PFSK-1 (cell line): ENCODE measurements around the gene DNAH10. TPM values are rescaled to one million over a fixed set of nuclear protein-coding genes. Genes with fewer than 3 reads are reported as not detected.

ENCODE experiments used
- FOXP2 ChIP-seq: optimal IDR thresholded peaks from 2 replicates; pipeline ENCODE3; 2011; ENCODE audit warnings: borderline replicate concordance, control low read depth, inconsistent platforms; ENCODE audit not compliant: insufficient read depth; ENCODE audit errors: extremely low read length, extremely low read depth
- POLR2AphosphoS5 ChIP-seq: IDR thresholded peaks from 2 replicates; pipeline ENCODE4 v1.6.1; 2012; ENCODE audit warnings: low read depth, mild to moderate bottlenecking, control low read depth, low read length, moderate library complexity
- SIN3A ChIP-seq: IDR thresholded peaks from 2 replicates; pipeline ENCODE4 v1.6.1; 2012; ENCODE audit warnings: mild to moderate bottlenecking, low read length, moderate library complexity, borderline replicate concordance; ENCODE audit not compliant: insufficient read depth
- TAF1 ChIP-seq: IDR thresholded peaks from 2 replicates; pipeline ENCODE4 v1.6.1; 2012; ENCODE audit warnings: low read length, control low read depth, borderline replicate concordance; ENCODE audit not compliant: insufficient read depth
- polyA plus RNA-seq: library from polyadenylated mRNA; unstranded; fragments of >200 nt; gene quantifications from one replicate; pipeline ENCODE4 v1.2.1, GENCODE V29; 2012; ENCODE audit warnings: low read depth, missing spikeins; ENCODE audit not compliant: insufficient read length
- TF ChIP-seq, protein P1 (sequence below), 2 experiments: IDR thresholded peaks; 2 replicates each; pipeline versions ENCODE4 v1.6.1 to v1.8.0; 2011 to 2012; ENCODE audit warnings: low read depth in 2 of 2, low read length in 2 of 2, control low read depth in 1 of 2, inconsistent platforms in 1 of 2, mild to moderate bottlenecking in 1 of 2, moderate library complexity in 1 of 2; ENCODE audit not compliant: insufficient read depth in 1 of 2

DNAH10 gene, protein sequence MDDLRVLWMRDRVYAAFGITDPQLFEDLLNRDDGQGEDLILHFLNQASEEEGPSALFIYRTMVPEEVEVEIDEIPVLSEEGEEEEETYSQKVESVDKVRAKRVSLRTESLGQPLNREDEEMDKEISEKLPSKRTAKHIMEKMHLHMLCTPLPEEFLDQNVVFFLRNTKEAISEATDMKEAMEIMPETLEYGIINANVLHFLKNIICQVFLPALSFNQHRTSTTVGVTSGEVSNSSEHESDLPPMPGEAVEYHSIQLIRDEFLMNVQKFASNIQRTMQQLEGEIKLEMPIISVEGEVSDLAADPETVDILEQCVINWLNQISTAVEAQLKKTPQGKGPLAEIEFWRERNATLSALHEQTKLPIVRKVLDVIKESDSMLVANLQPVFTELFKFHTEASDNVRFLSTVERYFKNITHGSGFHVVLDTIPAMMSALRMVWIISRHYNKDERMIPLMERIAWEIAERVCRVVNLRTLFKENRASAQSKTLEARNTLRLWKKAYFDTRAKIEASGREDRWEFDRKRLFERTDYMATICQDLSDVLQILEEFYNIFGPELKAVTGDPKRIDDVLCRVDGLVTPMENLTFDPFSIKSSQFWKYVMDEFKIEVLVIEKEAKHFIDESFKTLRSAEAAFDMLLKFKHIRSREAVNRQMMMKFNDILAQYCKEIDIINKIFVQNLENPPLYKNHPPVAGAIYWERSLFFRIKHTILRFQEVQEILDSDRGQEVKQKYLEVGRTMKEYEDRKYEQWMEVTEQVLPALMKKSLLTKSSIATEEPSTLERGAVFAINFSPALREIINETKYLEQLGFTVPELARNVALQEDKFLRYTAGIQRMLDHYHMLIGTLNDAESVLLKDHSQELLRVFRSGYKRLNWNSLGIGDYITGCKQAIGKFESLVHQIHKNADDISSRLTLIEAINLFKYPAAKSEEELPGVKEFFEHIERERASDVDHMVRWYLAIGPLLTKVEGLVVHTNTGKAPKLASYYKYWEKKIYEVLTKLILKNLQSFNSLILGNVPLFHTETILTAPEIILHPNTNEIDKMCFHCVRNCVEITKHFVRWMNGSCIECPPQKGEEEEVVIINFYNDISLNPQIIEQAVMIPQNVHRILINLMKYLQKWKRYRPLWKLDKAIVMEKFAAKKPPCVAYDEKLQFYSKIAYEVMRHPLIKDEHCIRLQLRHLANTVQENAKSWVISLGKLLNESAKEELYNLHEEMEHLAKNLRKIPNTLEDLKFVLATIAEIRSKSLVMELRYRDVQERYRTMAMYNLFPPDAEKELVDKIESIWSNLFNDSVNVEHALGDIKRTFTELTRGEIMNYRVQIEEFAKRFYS (N-terminal part only)
- polyA plus RNA-seq: 1.1 TPM

DNA sequence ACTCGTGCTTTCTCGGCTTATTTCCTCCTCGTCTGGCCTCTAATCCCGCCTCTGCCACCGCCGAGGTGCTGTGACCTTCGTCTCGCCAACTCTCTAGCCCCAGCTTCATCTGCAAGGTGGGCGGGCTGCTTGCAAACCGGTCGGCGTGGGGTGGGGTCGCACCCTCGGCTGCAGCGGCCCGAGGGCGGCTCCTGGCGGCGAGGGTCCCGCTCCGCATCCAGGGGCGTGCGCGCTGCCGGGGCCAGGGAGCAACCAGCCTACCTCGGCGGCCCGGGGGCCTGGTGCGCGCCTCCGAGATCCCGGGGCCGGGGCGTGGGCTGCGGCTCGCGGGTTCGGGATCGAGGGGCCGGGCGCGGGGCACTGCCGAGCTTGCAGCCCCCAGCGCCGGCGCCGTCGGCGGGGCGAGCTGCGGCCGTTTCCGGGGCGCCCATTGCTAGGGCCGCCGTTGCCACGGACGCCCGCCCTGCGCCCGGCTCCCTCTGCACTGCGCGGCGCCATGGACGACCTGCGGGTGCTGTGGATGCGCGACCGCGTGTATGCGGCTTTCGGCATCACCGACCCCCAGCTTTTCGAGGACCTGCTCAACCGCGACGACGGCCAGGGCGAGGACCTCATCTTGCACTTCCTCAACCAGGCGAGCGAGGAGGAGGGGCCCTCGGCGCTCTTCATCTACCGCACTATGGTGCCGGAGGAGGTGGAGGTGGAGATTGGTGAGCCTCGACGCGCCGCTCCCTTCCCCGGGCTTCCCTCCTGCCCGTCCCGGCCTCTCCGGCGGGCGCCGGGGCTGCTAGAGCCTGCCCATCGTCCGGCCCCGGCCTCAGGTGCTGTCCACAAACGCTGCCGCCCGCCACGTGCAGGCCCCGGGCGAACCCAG lies at the start of gene DNAH10:
Gene DNAH10, plus strand, starts transcription at position 461 of the 874 bp plus-strand sequence. Its CDS starts 36 bp downstream, at position 497.
- no peak for TF ChIP-seq TAF1
- TF ChIP-seq POLR2AphosphoS5: no peak

DNA sequence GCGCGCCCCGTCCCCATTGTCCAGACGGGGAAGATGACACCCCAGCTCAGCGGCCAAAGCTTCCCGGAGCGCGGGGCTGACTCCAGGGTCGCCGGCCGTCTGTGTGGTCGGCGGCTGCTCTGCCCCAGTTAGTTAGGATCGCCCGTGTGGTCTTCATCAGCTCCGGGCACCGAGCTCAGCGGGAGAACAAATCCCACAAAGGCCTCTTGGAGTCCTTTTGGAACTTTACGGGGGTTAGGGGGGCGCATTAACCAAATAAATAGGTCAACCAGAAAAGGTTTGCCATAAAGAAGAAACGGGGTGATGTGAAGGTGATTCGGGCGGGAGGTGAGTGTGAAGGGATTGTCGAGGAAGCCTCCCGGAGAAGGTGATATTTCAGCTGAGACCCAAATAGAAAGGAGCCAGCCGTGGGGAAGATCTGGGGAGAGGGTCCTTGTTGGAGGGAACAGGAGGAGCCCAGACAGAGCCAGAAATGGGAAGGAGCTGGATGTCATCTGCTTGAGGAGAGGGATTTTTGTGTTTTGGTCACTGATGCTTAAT lies 49.3 kb upstream of the DNAH10 start:
- TF ChIP-seq FOXP2: no peak
- TF ChIP-seq SIN3A: no peak; the same call in 1 of the 2 replicates
- no peak for TF ChIP-seq TAF1
- no peak for TF ChIP-seq POLR2AphosphoS5
- TF ChIP-seq, protein P1, sequence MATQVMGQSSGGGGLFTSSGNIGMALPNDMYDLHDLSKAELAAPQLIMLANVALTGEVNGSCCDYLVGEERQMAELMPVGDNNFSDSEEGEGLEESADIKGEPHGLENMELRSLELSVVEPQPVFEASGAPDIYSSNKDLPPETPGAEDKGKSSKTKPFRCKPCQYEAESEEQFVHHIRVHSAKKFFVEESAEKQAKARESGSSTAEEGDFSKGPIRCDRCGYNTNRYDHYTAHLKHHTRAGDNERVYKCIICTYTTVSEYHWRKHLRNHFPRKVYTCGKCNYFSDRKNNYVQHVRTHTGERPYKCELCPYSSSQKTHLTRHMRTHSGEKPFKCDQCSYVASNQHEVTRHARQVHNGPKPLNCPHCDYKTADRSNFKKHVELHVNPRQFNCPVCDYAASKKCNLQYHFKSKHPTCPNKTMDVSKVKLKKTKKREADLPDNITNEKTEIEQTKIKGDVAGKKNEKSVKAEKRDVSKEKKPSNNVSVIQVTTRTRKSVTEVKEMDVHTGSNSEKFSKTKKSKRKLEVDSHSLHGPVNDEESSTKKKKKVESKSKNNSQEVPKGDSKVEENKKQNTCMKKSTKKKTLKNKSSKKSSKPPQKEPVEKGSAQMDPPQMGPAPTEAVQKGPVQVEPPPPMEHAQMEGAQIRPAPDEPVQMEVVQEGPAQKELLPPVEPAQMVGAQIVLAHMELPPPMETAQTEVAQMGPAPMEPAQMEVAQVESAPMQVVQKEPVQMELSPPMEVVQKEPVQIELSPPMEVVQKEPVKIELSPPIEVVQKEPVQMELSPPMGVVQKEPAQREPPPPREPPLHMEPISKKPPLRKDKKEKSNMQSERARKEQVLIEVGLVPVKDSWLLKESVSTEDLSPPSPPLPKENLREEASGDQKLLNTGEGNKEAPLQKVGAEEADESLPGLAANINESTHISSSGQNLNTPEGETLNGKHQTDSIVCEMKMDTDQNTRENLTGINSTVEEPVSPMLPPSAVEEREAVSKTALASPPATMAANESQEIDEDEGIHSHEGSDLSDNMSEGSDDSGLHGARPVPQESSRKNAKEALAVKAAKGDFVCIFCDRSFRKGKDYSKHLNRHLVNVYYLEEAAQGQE (IDR thresholded peaks at IDR 0.05; ENCODE audit: insufficient read depth in 1 of 2, low read depth in 2 of 2, low read length in 2 of 2): no peak

DNA sequence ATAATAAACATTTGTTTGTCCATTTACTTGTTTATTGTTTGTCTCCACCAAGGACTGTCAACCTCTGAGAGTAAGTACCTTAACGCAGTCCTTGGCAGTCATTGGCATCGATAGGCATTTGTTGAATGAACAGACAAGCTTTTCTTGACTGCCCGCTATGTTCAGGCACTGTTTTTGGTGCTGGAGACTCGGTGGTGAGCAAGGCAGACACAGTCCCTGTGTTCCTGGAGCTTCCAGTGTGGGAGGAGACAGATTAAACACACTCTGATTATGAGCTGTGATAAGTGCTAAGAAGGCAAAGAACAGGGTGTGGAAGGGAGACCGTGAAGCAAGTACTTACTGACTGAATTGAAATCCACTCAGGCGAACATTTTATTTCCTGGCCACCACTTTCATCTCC lies 48.7 kb upstream of the DNAH10 start:
- TF ChIP-seq POLR2AphosphoS5: no peak
- TF ChIP-seq TAF1: no peak
- no peak for TF ChIP-seq SIN3A
- no peak for TF ChIP-seq FOXP2
- TF ChIP-seq, protein P1 (IDR thresholded peaks at IDR 0.05; ENCODE audit: insufficient read depth in 1 of 2, low read depth in 2 of 2, low read length in 2 of 2): no peak

DNA sequence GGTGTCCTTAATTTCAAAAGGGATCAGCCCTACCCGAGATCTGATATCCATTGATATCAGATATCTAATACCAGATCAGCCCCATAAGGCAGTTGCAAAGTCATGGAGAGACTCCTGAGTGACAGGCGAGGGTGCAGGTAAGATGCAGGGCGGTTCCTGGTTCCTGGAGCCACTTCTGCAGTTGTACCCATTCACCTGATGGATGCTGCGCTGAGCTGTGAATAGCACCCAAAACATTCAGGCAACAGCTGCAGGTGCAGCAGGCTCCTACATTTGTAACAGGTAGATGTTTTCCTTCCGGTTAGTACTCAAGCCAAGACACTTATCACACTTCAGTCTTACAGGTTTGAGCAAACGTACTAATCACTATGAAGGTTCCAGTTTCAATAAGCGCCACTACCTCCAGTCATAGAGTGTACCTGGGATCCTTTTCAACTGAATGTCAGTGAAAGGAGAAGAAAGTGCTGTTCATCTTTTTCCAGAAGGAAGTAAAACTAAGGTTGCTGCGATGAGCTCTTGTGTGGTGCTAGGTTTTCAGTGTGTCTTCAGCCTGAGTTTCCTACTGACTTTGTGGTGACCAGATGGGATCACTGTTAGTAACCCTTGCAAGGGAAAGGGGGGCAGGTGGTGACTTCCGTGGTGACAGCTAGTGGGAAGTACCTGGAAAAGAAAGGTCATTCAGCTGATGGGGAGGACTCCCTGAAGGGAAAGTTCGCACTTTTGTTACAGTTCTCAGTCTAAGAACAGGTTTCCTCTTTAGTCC lies 48.1 kb upstream of the DNAH10 start:
- TF ChIP-seq, protein P1 (IDR thresholded peaks at IDR 0.05; ENCODE audit: insufficient read depth in 1 of 2, low read depth in 2 of 2, low read length in 2 of 2): no peak
- TF ChIP-seq TAF1 (no peak), SIN3A (no peak), FOXP2 (no peak), POLR2AphosphoS5 (no peak)
